Activated naive CD4-positive, alpha-beta T cell treated with anti-CD3 and anti-CD28 coated beads, Interleukin-2, amount 50 U/mL, for 24 hours (primary cell): ENCODE data around the gene OSBPL7.

Experiments used
- H3K27ac Mint-ChIP-seq: one replicate; pipeline ENCODE4 v1.8.0; 2021; ENCODE audit warnings: mild to moderate bottlenecking, mixed read lengths
- H3K27me3 Mint-ChIP-seq: one replicate; pipeline ENCODE4 v1.8.0; 2021; ENCODE audit warnings: mixed read lengths
- H3K36me3 Mint-ChIP-seq: one replicate; pipeline ENCODE4 v1.8.0; 2021; ENCODE audit warnings: mixed read lengths
- H3K4me1 Mint-ChIP-seq: one replicate; pipeline ENCODE4 v1.8.0; 2021; ENCODE audit warnings: mixed read lengths
- H3K4me3 Mint-ChIP-seq: one replicate; pipeline ENCODE4 v1.8.0; 2021; ENCODE audit warnings: mild to moderate bottlenecking, mixed read lengths
- H3K9me3 Mint-ChIP-seq: one replicate; pipeline ENCODE4 v1.8.0; 2021; ENCODE audit warnings: mixed read lengths

The OSBPL7 gene

GRCh38 chr17:47839071-47839470 is 17.5 kb upstream of the OSBPL7 start:
- H3K4me1 Mint-ChIP-seq = peaks cover 63% of the 10 kb centered on the region
- no peaks in the 10 kb centered on the region for H3K9me3 Mint-ChIP-seq
- no peaks in the 10 kb centered on the region for H3K36me3 Mint-ChIP-seq
- no peak overlapping the region for H3K27ac Mint-ChIP-seq
- H3K27me3 Mint-ChIP-seq = peaks cover 1% of the 10 kb centered on the region
- H3K4me3 Mint-ChIP-seq = no peak overlapping the region

- Mint-ChIP-seq H3K36me3 (no peaks in the 10 kb centered on the region), H3K9me3 (no peaks in the 10 kb centered on the region), H3K27ac (no peak overlapping the region), H3K4me1 (peaks cover 67% of the 10 kb centered on the region), H3K27me3 (no peaks in the 10 kb centered on the region), H3K4me3 (no peak overlapping the region)
Observed at GRCh38 chr17:47838636-47839035, 17.0 kb upstream of the OSBPL7 start.

GRCh38 chr17:47837401-47838039 is 15.9 kb upstream of the OSBPL7 start:
- Mint-ChIP-seq H3K27ac (no peak overlapping the region), H3K4me1 (peaks cover 65% of the 10 kb centered on the region), H3K36me3 (no peaks in the 10 kb centered on the region), H3K4me3 (no peak overlapping the region), H3K27me3 (no peaks in the 10 kb centered on the region), H3K9me3 (no peaks in the 10 kb centered on the region)

- Mint-ChIP-seq H3K4me1 (peaks cover 64% of the 10 kb centered on the region), H3K36me3 (no peaks in the 10 kb centered on the region), H3K9me3 (no peaks in the 10 kb centered on the region), H3K4me3 (no peak overlapping the region), H3K27ac (no peak overlapping the region), H3K27me3 (no peaks in the 10 kb centered on the region)
Observed at GRCh38 chr17:47836601-47837000, 15.0 kb upstream of the OSBPL7 start.

- Mint-ChIP-seq H3K27me3 (no peaks in the 10 kb centered on the region), H3K4me3 (peak overlapping the region; percentile 8), H3K9me3 (no peaks in the 10 kb centered on the region), H3K27ac (peak overlapping the region; percentile 79), H3K4me1 (peaks cover 62% of the 10 kb centered on the region), H3K36me3 (no peaks in the 10 kb centered on the region)
Observed at GRCh38 chr17:47834756-47835155, 13.2 kb upstream of the OSBPL7 start.

- H3K9me3 Mint-ChIP-seq = no peaks in the 10 kb centered on the region
- no peaks in the 10 kb centered on the region for H3K27me3 Mint-ChIP-seq
- peak overlapping the region; percentile 92 for H3K27ac Mint-ChIP-seq
- H3K4me3 Mint-ChIP-seq = peak overlapping the region; percentile 99
- peaks cover 1% of the 10 kb centered on the region for H3K36me3 Mint-ChIP-seq
- peaks cover 67% of the 10 kb centered on the region for H3K4me1 Mint-ChIP-seq
Observed at GRCh38 chr17:47831934-47832327, 10.3 kb upstream of the OSBPL7 start.

- peak within 1 kb of the TSS; percentile 92 for H3K27ac Mint-ChIP-seq
- H3K4me1 Mint-ChIP-seq = peaks cover 67% of the 10 kb centered on the region
- peak within 1 kb of the TSS; percentile 99 for H3K4me3 Mint-ChIP-seq
- H3K27me3 Mint-ChIP-seq = no peaks in the 10 kb centered on the region
- H3K36me3 Mint-ChIP-seq = peaks cover 4% of the 10 kb centered on the region
- H3K9me3 Mint-ChIP-seq = no peaks in the 10 kb centered on the region
Observed at GRCh38 chr17:47831003-47831933, 9.7 kb upstream of the OSBPL7 start, which contains the start of the genes LRRC46 and MRPL10. Gene LRRC46, plus strand, starts transcription at chr17:47831670. Its CDS starts 320 bp downstream, at chr17:47831990. Gene MRPL10, minus strand, starts transcription at chr17:47831541. Its CDS starts 30 bp downstream, at chr17:47831511.

GRCh38 chr17:47830396-47831002 is 8.9 kb upstream of the OSBPL7 start:
- Mint-ChIP-seq H3K4me1 (peaks cover 60% of the 10 kb centered on the region), H3K9me3 (no peaks in the 10 kb centered on the region), H3K27ac (peak overlapping the region; percentile 92), H3K4me3 (peak overlapping the region; percentile 99), H3K36me3 (peaks cover 5% of the 10 kb centered on the region), H3K27me3 (no peaks in the 10 kb centered on the region)

GRCh38 chr17:47829870-47830269 is 8.3 kb upstream of the OSBPL7 start:
- Mint-ChIP-seq H3K4me3 (peak overlapping the region; percentile 99), H3K9me3 (no peaks in the 10 kb centered on the region), H3K27me3 (no peaks in the 10 kb centered on the region), H3K36me3 (peaks cover 8% of the 10 kb centered on the region), H3K27ac (peak overlapping the region; percentile 65), H3K4me1 (peaks cover 54% of the 10 kb centered on the region)

- Mint-ChIP-seq H3K36me3 (peaks cover 6% of the 10 kb centered on the region), H3K27ac (no peak overlapping the region), H3K4me3 (no peak overlapping the region), H3K4me1 (peaks cover 31% of the 10 kb centered on the region), H3K27me3 (no peaks in the 10 kb centered on the region), H3K9me3 (no peaks in the 10 kb centered on the region)
Observed at GRCh38 chr17:47823519-47823918, 1.9 kb upstream of the OSBPL7 start.

GRCh38 chr17:47822785-47823184 is 1.2 kb upstream of the OSBPL7 start:
- H3K4me3 Mint-ChIP-seq = peak overlapping the region; percentile 23
- no peak overlapping the region for H3K27ac Mint-ChIP-seq
- peaks cover 25% of the 10 kb centered on the region for H3K4me1 Mint-ChIP-seq
- peaks cover 7% of the 10 kb centered on the region for H3K36me3 Mint-ChIP-seq
- H3K9me3 Mint-ChIP-seq = no peaks in the 10 kb centered on the region
- H3K27me3 Mint-ChIP-seq = no peaks in the 10 kb centered on the region

GRCh38 chr17:47821031-47821423 is 567 bp downstream of the OSBPL7 start:
- H3K4me3 Mint-ChIP-seq = peak overlapping the region; percentile 94
- peaks cover 25% of the 10 kb centered on the region for H3K4me1 Mint-ChIP-seq
- H3K36me3 Mint-ChIP-seq = peaks cover 7% of the 10 kb centered on the region
- no peaks in the 10 kb centered on the region for H3K27me3 Mint-ChIP-seq
- H3K9me3 Mint-ChIP-seq = no peaks in the 10 kb centered on the region
- peak overlapping the region; percentile 65 for H3K27ac Mint-ChIP-seq

- peaks cover 3% of the 10 kb centered on the region for H3K36me3 Mint-ChIP-seq
- no peak overlapping the region for H3K27ac Mint-ChIP-seq
- H3K4me1 Mint-ChIP-seq = peaks cover 25% of the 10 kb centered on the region
- no peaks in the 10 kb centered on the region for H3K27me3 Mint-ChIP-seq
- no peaks in the 10 kb centered on the region for H3K9me3 Mint-ChIP-seq
- peak overlapping the region; percentile 94 for H3K4me3 Mint-ChIP-seq
Observed at GRCh38 chr17:47820033-47820789, 1.4 kb downstream of the OSBPL7 start.

- H3K4me3 Mint-ChIP-seq = no peak overlapping the region
- H3K36me3 Mint-ChIP-seq = peaks cover 3% of the 10 kb centered on the region
- no peaks in the 10 kb centered on the region for H3K27me3 Mint-ChIP-seq
- H3K9me3 Mint-ChIP-seq = no peaks in the 10 kb centered on the region
- H3K4me1 Mint-ChIP-seq = peaks cover 25% of the 10 kb centered on the region
- H3K27ac Mint-ChIP-seq = no peak overlapping the region
Observed at GRCh38 chr17:47819475-47819874, 2.1 kb downstream of the OSBPL7 start.
